Muscle layer of colon (tissue), 2 donors: ENCODE measurements around the gene ITPRIPL2.

Experiments used
- H3K27ac ChIP-seq: one replicate; pipeline ENCODE4 v1.7.0; 2013; ENCODE audit warnings: low read depth, mild to moderate bottlenecking, low read length, moderate library complexity
- H3K27me3 ChIP-seq, 2 donors: one replicate each; pipeline ENCODE4 v1.7.0; 2013; ENCODE audit warnings: low read length in 2 of 2, mild to moderate bottlenecking in 2 of 2; ENCODE audit not compliant: insufficient read depth in 2 of 2, control insufficient read depth in 1 of 2
- H3K36me3 ChIP-seq: one replicate; pipeline ENCODE4 v1.7.0; 2013; ENCODE audit warnings: mild to moderate bottlenecking, low read length; ENCODE audit not compliant: insufficient read depth
- H3K4me1 ChIP-seq: one replicate; pipeline ENCODE4 v1.7.0; 2013; ENCODE audit warnings: mild to moderate bottlenecking, low read length; ENCODE audit not compliant: insufficient read depth
- H3K4me3 ChIP-seq, 2 donors: one replicate each; pipeline ENCODE4 v1.7.0; 2013; ENCODE audit warnings: low read length in 2 of 2, low read depth in 1 of 2, mild to moderate bottlenecking in 1 of 2, moderate library complexity in 1 of 2
- H3K9ac ChIP-seq: one replicate; pipeline ENCODE4 v1.7.0; 2013; ENCODE audit warnings: low read length
- H3K9me3 ChIP-seq: one replicate; pipeline ENCODE4 v1.7.0; 2013; ENCODE audit warnings: mild to moderate bottlenecking, low read length
- donor health status: abdominal sarcoma.
- donor health status: Adenocarcinoma of cecum.

Gene ITPRIPL2

DNA sequence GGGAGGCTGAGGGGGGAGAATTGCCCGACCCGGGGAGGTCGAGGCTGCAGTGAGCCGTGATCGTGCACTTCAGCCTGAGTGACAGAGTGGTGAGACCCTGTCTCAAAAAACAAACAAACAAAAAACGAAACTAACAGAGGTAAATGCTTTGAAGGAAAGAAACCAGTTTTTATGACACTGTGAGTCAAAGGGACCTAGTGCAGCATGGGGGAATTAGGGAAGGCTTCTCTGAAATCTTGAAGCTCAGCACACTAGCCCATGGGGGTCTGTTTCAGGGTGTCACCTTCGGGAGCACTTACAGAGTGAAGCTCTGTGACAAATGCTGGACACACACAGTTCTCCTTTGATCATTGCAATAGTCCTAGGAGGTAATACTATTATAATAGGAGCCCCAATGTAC, 16.6 kb downstream of the ITPRIPL2 start:
- H3K9ac ChIP-seq: peak overlapping the region; percentile 6
- no peak overlapping the region for H3K4me3 ChIP-seq
- peaks cover 4% of the 10 kb centered on the region for H3K36me3 ChIP-seq

DNA sequence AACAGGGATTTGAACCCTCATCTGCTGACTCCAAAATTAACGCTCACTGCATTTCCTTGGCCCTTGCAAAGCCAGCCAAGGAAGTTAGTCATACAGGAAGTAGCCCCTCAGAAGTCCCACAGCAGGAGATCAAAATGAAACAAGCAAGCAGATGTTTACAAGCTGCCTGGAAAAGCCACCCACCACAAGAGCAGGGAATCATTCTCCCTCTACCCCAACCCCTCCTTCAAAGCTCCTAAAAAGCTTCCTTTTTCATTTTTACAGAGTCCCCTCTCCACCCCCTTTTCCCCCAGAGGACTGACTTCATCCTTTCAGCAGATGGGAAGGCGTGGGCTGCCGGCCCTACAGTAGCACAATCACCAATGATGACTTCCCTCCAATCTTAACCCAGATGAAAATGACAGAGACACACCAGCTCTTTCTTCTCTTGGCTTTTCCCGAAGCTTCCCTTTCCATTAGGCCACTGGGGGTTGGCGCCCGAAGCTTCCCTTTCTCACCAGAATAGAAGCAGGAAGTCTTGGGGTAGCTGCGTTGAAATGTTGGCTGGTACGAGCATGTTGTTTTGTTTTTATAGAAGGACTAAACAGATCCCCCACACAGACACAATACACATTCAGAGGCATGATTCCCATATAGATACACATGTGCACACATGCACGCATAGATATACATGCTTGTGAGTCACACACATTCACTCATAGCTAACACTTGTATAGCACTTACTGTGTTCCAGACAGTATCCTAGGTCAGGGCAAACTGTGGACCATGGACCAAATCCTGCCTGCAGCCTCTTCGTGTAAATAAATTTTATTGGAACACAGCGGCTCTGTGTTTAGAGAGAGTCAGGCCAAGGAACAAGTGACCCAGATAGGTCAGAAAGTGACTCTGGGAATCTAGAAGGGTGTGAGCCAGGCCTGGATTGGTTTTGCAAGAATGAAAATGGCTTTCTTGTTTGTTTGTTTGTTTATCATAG, 17.4 kb downstream of the ITPRIPL2 start:
- Histone ChIP-seq H3K9me3 (no peaks in the 10 kb centered on the region), H3K4me3 (no peak overlapping the region), H3K27me3 (no peaks in the 10 kb centered on the region), H3K4me1 (peaks cover 30% of the 10 kb centered on the region), H3K27ac (peak overlapping the region; percentile 41), H3K36me3 (no peaks in the 10 kb centered on the region), H3K9ac (peak overlapping the region; percentile 6)

More for the DNA sequence above, 16.6 kb downstream of the ITPRIPL2 start:
- Histone ChIP-seq H3K27ac (peak overlapping the region; percentile 3), H3K9me3 (no peaks in the 10 kb centered on the region), H3K27me3 (no peaks in the 10 kb centered on the region), H3K4me1 (peaks cover 25% of the 10 kb centered on the region)

DNA sequence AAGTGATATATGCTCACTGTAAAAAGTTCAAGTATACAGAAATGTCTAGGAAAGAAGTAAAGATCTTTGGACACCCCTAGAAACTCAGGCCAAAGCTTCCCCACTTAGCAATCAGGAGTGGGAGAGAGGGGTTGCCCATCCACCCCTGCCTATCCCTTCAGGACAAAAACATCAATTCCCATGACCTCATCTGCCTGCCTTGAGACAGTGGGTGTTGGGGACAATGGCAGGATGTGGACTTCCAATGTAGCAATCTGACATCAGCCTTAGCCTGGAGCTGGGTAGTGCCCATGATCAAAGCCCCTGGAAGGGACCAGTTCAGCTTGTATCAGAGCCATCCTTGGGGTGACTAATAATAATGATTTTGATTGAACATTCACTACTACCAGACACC, 18.1 kb downstream of the ITPRIPL2 start:
- Histone ChIP-seq H3K4me3 (no peak overlapping the region), H3K4me1 (peaks cover 37% of the 10 kb centered on the region), H3K27me3 (no peaks in the 10 kb centered on the region), H3K27ac (peak overlapping the region; percentile 41), H3K9me3 (no peaks in the 10 kb centered on the region), H3K36me3 (no peaks in the 10 kb centered on the region), H3K9ac (no peak overlapping the region)

DNA sequence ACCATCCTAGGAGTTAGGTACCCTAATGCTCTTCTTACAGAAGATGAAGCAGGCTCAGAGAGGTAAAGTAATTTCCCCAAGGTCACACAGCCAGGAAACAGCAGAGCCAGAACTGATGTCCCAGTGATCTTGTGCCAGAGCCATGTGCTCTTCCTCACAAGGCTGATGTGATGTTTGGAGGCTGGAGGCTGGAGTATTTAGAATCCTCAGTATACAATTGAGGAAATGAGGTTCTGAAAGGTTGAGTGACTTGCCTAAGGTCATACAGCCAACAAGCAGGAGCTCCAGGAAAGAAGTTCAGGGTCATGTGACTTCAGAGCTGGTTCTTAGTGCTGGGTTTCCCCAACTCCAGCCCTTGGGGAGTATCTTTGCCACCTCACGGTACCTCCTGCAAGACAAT, 18.5 kb downstream of the ITPRIPL2 start:
- no peaks in the 10 kb centered on the region for H3K27me3 ChIP-seq
- peaks cover 41% of the 10 kb centered on the region for H3K4me1 ChIP-seq
- no peak overlapping the region for H3K9ac ChIP-seq
- no peak overlapping the region for H3K4me3 ChIP-seq
- no peaks in the 10 kb centered on the region for H3K36me3 ChIP-seq
- H3K27ac ChIP-seq: no peak overlapping the region
- H3K9me3 ChIP-seq: no peaks in the 10 kb centered on the region

DNA sequence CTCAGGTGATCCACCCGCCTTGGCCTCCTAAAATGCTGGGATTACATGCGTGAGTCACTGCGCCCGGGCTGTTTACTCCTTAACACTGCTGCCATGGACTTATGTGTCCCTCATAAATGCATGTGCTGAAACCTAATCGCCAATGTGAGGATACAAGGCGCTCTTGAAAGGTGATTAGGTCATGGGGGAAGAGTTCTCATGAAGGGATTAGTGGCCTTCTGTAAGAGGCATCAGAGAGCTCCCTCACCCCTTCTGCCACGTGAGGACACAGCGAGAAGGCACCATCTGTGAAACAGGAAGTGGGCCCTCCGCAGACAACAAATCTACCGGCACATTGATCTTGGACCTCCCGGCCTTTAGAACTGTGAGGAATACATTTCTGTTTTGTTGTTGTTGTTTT, 19.1 kb downstream of the ITPRIPL2 start:
- Histone ChIP-seq H3K4me1 (peaks cover 46% of the 10 kb centered on the region), H3K36me3 (no peaks in the 10 kb centered on the region), H3K27ac (no peak overlapping the region), H3K9me3 (no peaks in the 10 kb centered on the region), H3K4me3 (no peak overlapping the region), H3K27me3 (no peaks in the 10 kb centered on the region), H3K9ac (no peak overlapping the region)

DNA sequence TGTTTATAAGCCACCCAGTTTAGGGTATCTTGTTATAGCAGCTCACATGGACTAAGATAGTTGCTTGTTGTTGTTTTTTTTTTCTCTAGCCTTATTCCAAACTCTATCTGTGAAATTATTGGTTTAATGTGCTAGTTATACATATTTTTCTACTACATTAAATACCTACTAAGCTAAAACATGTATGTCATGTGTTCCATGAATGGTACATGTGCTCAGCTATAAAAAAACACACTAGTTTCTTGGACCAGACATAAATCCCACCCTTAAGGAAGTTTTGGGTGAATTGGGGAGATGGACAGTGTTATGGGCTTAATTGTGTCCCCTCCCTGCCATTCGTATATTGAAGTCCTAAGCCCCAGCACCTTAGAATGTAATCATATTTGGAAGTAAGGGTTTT, 19.8 kb downstream of the ITPRIPL2 start:
- Histone ChIP-seq H3K9me3 (no peaks in the 10 kb centered on the region), H3K4me1 (peaks cover 52% of the 10 kb centered on the region), H3K27me3 (no peaks in the 10 kb centered on the region), H3K9ac (no peak overlapping the region), H3K36me3 (no peaks in the 10 kb centered on the region), H3K27ac (no peak overlapping the region), H3K4me3 (no peak overlapping the region)

DNA sequence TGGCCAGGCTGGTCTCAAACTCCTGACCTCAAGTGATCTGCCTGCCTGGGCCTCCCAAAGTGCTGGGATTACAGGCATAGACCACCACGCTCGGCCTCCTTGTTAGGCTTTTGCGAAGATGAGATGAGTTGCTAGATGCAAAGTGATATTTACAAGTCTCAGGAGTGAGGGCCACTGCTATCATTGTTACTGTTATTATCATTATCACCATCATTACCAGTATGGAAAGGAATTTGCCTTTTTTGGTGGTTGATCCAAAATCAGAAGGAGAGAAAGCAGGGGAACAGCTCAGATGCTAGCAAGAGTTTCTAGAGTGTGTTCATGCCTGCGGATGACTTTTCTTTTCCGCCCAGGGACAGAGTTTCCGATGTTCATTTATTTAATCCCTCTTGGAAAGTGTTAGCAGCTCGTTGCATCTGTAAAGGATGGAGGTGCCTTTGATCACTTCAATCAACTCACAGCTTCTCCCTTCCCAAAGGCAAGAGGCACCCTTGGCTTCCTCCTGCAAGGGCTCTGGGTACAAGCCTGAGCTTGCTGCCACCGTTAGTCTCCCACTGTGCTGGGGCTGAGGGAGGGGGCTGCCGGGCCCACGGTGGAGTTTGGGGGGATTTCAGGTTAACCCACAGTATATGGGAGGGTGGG, 21.6 kb downstream of the ITPRIPL2 start:
- no peaks in the 10 kb centered on the region for H3K27me3 ChIP-seq
- no peak overlapping the region for H3K9ac ChIP-seq
- H3K9me3 ChIP-seq: no peaks in the 10 kb centered on the region
- no peaks in the 10 kb centered on the region for H3K36me3 ChIP-seq
- H3K4me1 ChIP-seq: peaks cover 52% of the 10 kb centered on the region
- no peak overlapping the region for H3K27ac ChIP-seq
- H3K4me3 ChIP-seq: no peak overlapping the region

DNA sequence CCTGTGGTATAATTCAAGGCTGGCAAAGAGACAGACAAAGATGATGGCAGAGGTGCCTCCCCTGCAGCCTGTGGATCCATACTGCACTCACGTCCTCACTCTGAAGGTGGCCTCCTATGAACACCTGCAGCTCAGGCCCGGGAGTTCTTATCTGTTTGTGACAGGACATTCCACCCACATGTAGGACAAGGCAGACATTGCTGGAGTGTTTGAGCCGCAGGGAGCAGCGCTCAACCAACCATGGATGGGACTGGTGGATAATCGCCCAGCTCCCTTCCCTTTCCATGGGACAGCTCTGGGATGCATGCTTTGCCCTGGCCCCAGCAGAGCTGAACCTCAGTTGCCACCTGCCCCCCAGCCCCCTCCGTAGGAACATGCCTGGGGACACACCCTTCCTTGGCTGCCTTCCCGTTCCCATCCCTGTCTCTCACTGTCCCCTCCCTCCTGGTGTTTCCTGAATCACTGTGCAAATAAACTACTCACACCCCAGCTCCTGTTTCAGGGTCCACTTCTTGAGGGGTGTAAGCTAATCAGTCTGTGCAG, 22.2 kb downstream of the ITPRIPL2 start:
- H3K27ac ChIP-seq: no peak overlapping the region
- peaks cover 46% of the 10 kb centered on the region for H3K4me1 ChIP-seq
- H3K9ac ChIP-seq: no peak overlapping the region
- no peak overlapping the region for H3K4me3 ChIP-seq
- no peaks in the 10 kb centered on the region for H3K27me3 ChIP-seq
- H3K36me3 ChIP-seq: no peaks in the 10 kb centered on the region
- no peaks in the 10 kb centered on the region for H3K9me3 ChIP-seq

DNA sequence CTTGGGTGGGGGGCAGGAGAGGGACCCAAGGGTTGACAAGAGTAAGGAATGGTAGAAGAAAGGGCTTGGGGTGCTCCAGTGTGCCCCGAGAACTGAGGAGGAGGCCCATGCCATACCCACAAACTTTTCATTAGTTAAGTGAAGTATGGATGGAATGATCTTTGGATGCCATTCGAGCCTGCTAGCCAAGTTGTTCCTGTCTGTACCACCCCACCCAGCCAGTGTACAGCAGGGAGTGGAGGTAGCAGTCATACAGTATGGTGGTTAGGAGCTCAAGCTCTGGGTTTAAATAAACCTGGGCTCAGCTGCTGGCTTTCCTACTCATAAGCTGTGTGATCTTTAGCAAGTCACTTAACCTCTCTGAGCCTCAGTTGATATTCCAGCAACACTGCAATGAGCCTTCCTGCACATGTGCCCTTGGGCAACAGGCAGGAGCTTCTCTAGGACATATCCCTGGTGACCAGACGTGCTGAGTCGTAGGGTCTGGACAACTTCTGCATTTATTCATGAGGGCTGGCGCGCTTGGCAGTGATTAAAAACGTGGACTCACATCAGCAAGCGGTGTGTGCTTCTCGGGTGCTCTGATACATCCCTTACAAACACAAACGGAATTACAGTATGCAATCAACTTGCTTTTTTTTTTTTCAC, 22.9 kb downstream of the ITPRIPL2 start:
- Histone ChIP-seq H3K36me3 (no peaks in the 10 kb centered on the region), H3K4me3 (no peak overlapping the region), H3K27ac (peak overlapping the region; percentile 59), H3K4me1 (peaks cover 39% of the 10 kb centered on the region), H3K27me3 (no peaks in the 10 kb centered on the region), H3K9me3 (no peaks in the 10 kb centered on the region), H3K9ac (no peak overlapping the region)

DNA sequence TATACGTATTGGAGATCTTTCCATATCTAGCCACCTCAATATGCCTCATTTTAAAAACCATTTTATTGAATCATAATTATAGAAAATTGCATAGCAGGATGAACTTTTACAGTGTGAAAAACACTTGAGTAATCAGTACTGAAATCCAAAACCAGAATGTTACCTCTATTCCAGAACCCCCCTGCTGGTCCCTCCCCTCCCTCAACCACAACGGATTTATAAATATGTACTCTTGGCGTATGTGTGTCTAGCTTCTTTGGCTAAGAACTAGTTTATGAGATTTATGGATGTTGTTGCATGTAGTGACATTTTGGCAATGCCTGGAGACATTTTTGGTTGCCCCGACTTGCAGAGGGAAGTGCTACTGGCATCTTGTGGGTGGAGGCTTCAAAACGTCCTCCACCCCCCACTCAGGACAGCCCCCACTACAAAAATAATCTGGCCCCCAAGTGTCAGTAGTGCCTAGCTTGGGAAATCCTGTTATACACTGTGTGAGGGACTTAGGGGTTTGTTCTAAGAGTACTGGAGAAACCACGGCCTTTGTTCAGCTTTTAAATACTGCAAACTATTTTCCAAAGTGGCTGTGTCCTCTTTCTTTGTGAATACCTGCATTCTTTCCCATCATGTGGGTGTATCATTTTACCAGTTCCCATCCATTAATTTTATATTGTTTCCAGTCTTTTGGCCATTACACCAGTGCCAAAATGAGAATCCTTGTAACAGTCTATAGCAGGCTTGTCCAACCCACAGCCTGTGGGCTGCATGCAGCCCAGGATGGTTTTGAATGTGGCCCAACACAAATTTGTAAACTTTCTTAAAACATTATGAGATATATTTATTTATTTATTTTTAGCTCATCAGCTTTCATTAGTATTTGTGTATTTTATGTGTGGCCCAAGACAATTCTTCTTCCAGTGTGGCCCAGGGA, 23.7 kb downstream of the ITPRIPL2 start:
- no peak overlapping the region for H3K9ac ChIP-seq
- no peaks in the 10 kb centered on the region for H3K36me3 ChIP-seq
- H3K4me3 ChIP-seq: no peak overlapping the region
- peaks cover 33% of the 10 kb centered on the region for H3K4me1 ChIP-seq
- peak overlapping the region; percentile 59 for H3K27ac ChIP-seq
- H3K9me3 ChIP-seq: no peaks in the 10 kb centered on the region
- no peaks in the 10 kb centered on the region for H3K27me3 ChIP-seq
